Fibroblast of lung (primary cell): ENCODE measurements around the gene MAK.

ENCODE experiments used
- CTCF ChIP-seq, 2 donors: IDR thresholded peaks in 1 of 2; conservative IDR thresholded peaks in 1 of 2; 1 replicate in 1 of 2; 2 replicates in 1 of 2; pipeline ENCODE4 v1.5.1; 2011 to 2012; ENCODE audit warnings: low read length in 2 of 2, control low read depth in 1 of 2, inconsistent platforms in 1 of 2, low read depth in 1 of 2, mild to moderate bottlenecking in 1 of 2
- EZH2 ChIP-seq: IDR thresholded peaks from 2 replicates; pipeline ENCODE4 v1.5.1; 2012; ENCODE audit warnings: low read length, control low read depth, mild to moderate bottlenecking; ENCODE audit errors: missing control alignments

- TF ChIP-seq CTCF (conservative IDR thresholded peaks at IDR 0.05 in 1 of 2, IDR thresholded peaks at IDR 0.05 in 1 of 2; ENCODE audit: low read depth in 1 of 2, low read length in 2 of 2) (no peak), EZH2 (no peak)
These were observed 9.3 kb upstream of the MAK start for GRCh38 chr6:10847684-10848083.
